Liver (tissue), 3 donors: ENCODE data around the gene WNT2B.

Source experiments
- HNF4G ChIP-seq: IDR thresholded peaks from 2 replicates; pipeline ENCODE4 v1.6.1; 2016; ENCODE audit warnings: antibody characterized with exemption
- NR2F2 ChIP-seq: IDR thresholded peaks from 2 replicates; pipeline ENCODE4 v1.6.1; 2016; ENCODE audit warnings: antibody characterized with exemption
- RAD21 ChIP-seq, 2 donors: IDR thresholded peaks; 2 replicates each; pipeline ENCODE4 v1.6.1; 2016; ENCODE audit warnings: antibody characterized with exemption in 2 of 2, mild to moderate bottlenecking in 2 of 2
- RXRA ChIP-seq, 2 donors: IDR thresholded peaks; 2 replicates each; pipeline ENCODE4 v1.6.1; 2017 to 2018; ENCODE audit warnings: antibody characterized with exemption in 2 of 2, mild to moderate bottlenecking in 1 of 2
- TAF1 ChIP-seq: conservative IDR thresholded peaks from 2 replicates; pipeline ENCODE4 v1.6.1; 2016; ENCODE audit warnings: antibody characterized with exemption, mild to moderate bottlenecking
- YY1 ChIP-seq: IDR thresholded peaks from 2 replicates; pipeline ENCODE4 v1.6.1; 2016; ENCODE audit warnings: antibody characterized with exemption, mild to moderate bottlenecking
- TF ChIP-seq, protein P1 (sequence below): fragments of 150-350 bp; IDR thresholded peaks from 2 replicates; pipeline ENCODE4 v1.5.1; 2017; ENCODE audit warnings: improper control_type of control experiment, low read depth, low read length; ENCODE audit not compliant: missing input control
- TF ChIP-seq, protein P2 (sequence below): IDR thresholded peaks from 2 replicates; pipeline ENCODE4 v1.6.1; 2016; ENCODE audit warnings: antibody characterized with exemption, mild to moderate bottlenecking
- TF ChIP-seq, protein P3 (sequence below): IDR thresholded peaks from 2 replicates; pipeline ENCODE4 v1.6.1; 2016; ENCODE audit warnings: antibody characterized with exemption
- TF ChIP-seq, protein P4 (sequence below): IDR thresholded peaks from 2 replicates; pipeline ENCODE4 v1.6.1; 2016; ENCODE audit warnings: antibody characterized with exemption
- donor health status: healthy.
- donor health status: healthy.

DNA sequence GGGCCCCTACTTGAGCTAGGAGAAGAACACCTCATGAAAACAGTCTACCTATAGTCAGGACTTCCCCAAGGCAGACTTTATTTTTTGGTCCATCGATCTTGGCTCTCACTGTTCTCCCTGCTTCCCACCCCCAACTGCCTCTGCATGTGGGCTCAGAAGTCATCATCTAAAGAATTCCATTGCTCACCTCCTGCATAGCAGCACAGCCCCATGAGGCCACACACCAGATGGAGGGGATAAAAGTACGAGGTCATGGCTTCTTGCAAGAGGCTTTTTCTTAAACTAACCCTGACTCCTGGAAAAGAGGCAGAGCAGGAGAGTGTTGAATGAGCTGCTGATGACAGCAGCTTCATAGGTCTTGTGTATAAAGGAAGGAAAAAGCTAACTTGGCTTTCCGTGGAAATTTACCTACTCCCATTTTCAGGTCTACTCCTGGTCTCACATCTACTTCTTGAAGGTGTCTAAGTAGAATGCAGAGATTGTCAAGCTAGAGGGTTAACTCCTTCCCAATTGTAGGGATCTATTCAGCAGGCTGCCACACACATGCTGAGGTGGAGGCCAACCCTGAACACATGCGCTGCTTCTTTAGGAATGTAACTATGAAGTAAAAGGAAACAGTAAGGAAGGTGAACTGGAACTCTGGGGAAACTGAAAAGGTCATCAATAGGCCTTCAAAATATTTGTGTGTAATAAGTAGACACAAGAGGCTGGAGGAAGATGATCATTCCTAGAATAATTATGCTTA, 18.7 kb downstream of the WNT2B start:
- TF ChIP-seq, protein P1, sequence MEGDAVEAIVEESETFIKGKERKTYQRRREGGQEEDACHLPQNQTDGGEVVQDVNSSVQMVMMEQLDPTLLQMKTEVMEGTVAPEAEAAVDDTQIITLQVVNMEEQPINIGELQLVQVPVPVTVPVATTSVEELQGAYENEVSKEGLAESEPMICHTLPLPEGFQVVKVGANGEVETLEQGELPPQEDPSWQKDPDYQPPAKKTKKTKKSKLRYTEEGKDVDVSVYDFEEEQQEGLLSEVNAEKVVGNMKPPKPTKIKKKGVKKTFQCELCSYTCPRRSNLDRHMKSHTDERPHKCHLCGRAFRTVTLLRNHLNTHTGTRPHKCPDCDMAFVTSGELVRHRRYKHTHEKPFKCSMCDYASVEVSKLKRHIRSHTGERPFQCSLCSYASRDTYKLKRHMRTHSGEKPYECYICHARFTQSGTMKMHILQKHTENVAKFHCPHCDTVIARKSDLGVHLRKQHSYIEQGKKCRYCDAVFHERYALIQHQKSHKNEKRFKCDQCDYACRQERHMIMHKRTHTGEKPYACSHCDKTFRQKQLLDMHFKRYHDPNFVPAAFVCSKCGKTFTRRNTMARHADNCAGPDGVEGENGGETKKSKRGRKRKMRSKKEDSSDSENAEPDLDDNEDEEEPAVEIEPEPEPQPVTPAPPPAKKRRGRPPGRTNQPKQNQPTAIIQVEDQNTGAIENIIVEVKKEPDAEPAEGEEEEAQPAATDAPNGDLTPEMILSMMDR = no peak
- TF ChIP-seq YY1 (no peak), NR2F2 (no peak), RXRA (IDR thresholded peaks at IDR 0.05) (no peak), HNF4G (no peak), RAD21 (IDR thresholded peaks at IDR 0.05) (no peak), TAF1 (no peak)
- TF ChIP-seq, protein P2, sequence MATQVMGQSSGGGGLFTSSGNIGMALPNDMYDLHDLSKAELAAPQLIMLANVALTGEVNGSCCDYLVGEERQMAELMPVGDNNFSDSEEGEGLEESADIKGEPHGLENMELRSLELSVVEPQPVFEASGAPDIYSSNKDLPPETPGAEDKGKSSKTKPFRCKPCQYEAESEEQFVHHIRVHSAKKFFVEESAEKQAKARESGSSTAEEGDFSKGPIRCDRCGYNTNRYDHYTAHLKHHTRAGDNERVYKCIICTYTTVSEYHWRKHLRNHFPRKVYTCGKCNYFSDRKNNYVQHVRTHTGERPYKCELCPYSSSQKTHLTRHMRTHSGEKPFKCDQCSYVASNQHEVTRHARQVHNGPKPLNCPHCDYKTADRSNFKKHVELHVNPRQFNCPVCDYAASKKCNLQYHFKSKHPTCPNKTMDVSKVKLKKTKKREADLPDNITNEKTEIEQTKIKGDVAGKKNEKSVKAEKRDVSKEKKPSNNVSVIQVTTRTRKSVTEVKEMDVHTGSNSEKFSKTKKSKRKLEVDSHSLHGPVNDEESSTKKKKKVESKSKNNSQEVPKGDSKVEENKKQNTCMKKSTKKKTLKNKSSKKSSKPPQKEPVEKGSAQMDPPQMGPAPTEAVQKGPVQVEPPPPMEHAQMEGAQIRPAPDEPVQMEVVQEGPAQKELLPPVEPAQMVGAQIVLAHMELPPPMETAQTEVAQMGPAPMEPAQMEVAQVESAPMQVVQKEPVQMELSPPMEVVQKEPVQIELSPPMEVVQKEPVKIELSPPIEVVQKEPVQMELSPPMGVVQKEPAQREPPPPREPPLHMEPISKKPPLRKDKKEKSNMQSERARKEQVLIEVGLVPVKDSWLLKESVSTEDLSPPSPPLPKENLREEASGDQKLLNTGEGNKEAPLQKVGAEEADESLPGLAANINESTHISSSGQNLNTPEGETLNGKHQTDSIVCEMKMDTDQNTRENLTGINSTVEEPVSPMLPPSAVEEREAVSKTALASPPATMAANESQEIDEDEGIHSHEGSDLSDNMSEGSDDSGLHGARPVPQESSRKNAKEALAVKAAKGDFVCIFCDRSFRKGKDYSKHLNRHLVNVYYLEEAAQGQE = no peak
- TF ChIP-seq, protein P3, sequence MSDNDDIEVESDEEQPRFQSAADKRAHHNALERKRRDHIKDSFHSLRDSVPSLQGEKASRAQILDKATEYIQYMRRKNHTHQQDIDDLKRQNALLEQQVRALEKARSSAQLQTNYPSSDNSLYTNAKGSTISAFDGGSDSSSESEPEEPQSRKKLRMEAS = no peak
- TF ChIP-seq, protein P4, sequence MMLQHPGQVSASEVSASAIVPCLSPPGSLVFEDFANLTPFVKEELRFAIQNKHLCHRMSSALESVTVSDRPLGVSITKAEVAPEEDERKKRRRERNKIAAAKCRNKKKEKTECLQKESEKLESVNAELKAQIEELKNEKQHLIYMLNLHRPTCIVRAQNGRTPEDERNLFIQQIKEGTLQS = no peak
